ENCODE measurements around the gene CRNKL1.
A peak's percentile ranks its signal among the peaks of the same experiment; 100 is the strongest.

CRNKL1 gene

DNA sequence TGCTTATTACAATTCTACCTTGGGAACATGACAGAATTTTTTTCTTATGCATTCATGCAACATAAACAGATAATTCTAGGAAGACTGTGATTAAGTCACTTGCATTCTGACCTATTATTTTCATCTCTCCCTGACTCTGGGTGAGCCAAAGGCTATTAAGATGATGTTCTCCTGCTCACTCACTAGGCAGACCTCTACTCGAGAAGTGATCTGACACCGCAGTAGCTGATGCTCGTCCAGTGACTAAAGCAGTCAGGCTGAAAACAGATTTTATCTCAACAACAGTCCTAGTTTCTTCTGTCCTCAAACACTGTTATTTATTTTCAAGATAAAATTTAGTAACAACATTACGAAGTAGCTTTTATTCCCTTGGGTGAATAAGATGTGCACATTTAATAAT lies 17.8 kb downstream of the CRNKL1 start:
- Mint-ChIP-seq H3K36me3 (ENCODE audit: low read depth) (peaks cover 90% of the 10 kb centered on the region), H3K9me3 (no peaks in the 10 kb centered on the region), H3K4me1 (ENCODE audit: low read depth) (peaks cover 15% of the 10 kb centered on the region), H3K4me3 (no peak overlapping the region), H3K27ac (no peak overlapping the region), H3K27me3 (no peaks in the 10 kb centered on the region)
- intact Hi-C loops (cut with micrococcal nuclease) = no loop called here

DNA sequence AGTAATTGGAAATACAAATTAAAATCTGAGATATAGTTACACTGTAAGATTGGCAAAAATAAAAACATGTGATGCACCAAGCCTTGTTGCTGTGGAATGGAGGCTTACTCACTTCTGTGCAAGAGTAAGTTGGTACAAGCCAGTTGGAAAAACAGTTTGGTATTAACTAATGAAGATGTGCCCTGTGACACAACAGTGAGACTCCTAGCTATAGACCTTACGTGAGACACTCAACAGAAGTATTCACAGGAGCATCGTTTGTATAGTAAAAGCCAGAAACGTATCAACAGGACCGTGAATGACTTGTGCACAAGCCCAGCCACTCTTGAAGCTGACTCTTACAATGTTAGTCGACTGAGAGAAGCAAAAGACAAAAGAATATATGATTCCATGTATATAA lies 20.5 kb downstream of the CRNKL1 start:
- intact Hi-C loops (cut with micrococcal nuclease) = no loop called here
- Mint-ChIP-seq H3K9me3 (no peaks in the 10 kb centered on the region), H3K27me3 (no peaks in the 10 kb centered on the region), H3K27ac (no peak overlapping the region), H3K4me3 (no peak overlapping the region), H3K36me3 (ENCODE audit: low read depth) (peaks cover 90% of the 10 kb centered on the region), H3K4me1 (ENCODE audit: low read depth) (peaks cover 7% of the 10 kb centered on the region)

DNA sequence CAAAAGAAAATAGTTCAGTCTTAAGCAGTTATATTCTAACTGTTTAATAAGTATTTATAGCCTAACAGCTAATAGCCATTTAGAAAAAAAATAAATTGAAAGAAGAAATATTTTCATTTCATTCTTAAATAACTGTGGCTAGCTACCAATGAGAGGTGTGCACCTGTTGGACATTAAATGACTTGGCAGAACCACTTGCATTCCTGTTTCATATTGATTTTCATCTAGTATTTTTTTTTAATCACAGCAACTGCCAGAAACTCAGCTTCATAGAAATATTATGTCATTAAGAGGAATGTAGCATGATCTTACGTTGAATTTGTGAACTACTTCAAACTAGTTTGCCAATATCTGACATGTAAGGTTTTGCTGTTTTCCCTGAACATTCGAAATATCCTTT lies 25.0 kb downstream of the CRNKL1 start:
- intact Hi-C loops (cut with micrococcal nuclease) = no loop called here
- no peaks in the 10 kb centered on the region for H3K27me3 Mint-ChIP-seq
- H3K4me3 Mint-ChIP-seq = no peak overlapping the region
- H3K36me3 Mint-ChIP-seq (ENCODE audit: low read depth) = peaks cover 91% of the 10 kb centered on the region
- no peak overlapping the region for H3K27ac Mint-ChIP-seq
- H3K4me1 Mint-ChIP-seq (ENCODE audit: low read depth) = peaks cover 11% of the 10 kb centered on the region
- H3K9me3 Mint-ChIP-seq = no peaks in the 10 kb centered on the region

DNA sequence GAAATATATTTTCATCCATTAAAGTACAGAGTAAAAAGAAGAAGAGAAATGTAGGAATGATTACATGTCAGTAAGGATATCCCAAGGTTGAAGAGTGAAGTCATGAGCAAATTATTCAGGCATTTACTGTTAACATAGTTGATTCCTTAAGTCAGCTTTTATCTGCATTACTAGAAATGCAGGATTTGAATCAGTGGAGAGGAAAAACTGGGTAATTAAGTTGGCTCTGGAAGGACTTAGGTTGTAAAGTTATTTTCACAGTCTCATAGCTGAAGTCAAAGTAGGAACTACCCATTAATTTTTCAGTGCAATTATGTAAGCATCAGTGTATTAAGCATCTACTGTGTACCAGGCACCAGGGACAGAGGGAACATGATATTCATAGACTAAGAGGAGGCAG lies 27.3 kb downstream of the CRNKL1 start:
- H3K4me3 Mint-ChIP-seq = no peak overlapping the region
- peaks cover 34% of the 10 kb centered on the region for H3K4me1 Mint-ChIP-seq (ENCODE audit: low read depth)
- H3K27me3 Mint-ChIP-seq = no peaks in the 10 kb centered on the region
- H3K36me3 Mint-ChIP-seq (ENCODE audit: low read depth) = peaks cover 88% of the 10 kb centered on the region
- peak overlapping the region; percentile 28 for H3K27ac Mint-ChIP-seq
- no peaks in the 10 kb centered on the region for H3K9me3 Mint-ChIP-seq
- intact Hi-C loops (cut with micrococcal nuclease) = no loop called here

DNA sequence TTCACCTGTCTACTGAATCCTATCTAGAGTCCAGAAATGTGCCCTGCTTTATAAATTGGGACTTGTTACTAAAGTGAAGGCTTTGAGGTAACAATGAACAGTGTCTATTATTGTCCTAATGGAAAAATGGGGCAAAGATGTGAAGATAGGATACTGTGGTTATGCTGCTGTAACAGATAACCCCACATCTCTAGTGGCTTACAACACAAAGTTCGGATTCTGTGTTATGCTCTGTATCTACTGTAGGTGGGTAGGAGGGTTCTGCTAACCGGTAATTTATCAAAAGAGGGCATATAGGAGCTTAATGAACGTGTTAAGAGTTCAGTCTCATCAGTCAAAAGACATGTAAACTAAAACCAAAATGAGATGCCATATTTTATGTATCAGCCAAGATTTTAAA lies 28.9 kb downstream of the CRNKL1 start:
- H3K9me3 Mint-ChIP-seq = no peaks in the 10 kb centered on the region
- H3K27ac Mint-ChIP-seq = no peak overlapping the region
- H3K36me3 Mint-ChIP-seq (ENCODE audit: low read depth) = peaks cover 83% of the 10 kb centered on the region
- H3K27me3 Mint-ChIP-seq = no peaks in the 10 kb centered on the region
- no peak overlapping the region for H3K4me3 Mint-ChIP-seq
- intact Hi-C loops (cut with micrococcal nuclease) = no loop called here
- peaks cover 46% of the 10 kb centered on the region for H3K4me1 Mint-ChIP-seq (ENCODE audit: low read depth)

DNA sequence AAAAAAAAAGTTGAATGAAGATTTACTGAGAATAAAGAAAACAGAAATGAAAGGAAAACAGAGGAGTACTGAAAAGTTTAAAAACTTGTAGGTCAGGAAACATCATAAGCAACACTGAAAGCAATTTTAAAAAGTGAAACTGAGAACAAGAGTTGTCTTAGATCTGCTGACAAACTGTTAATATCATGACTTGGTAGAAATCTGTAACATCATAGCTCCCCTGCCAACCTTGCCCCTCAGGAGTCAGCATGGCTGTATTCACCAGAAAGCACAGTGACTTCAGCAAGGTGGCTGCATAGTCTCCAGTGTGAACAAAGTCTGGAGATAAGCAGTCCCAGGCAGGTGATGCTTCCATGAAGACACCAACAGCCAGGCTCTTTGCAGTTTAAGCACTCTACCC lies 29.8 kb downstream of the CRNKL1 start:
- H3K4me3 Mint-ChIP-seq = no peak overlapping the region
- H3K36me3 Mint-ChIP-seq (ENCODE audit: low read depth) = peaks cover 83% of the 10 kb centered on the region
- intact Hi-C loops (cut with micrococcal nuclease) = no loop called here
- no peaks in the 10 kb centered on the region for H3K27me3 Mint-ChIP-seq
- peaks cover 55% of the 10 kb centered on the region for H3K4me1 Mint-ChIP-seq (ENCODE audit: low read depth)
- no peaks in the 10 kb centered on the region for H3K9me3 Mint-ChIP-seq
- H3K27ac Mint-ChIP-seq = peak overlapping the region; percentile 13

DNA sequence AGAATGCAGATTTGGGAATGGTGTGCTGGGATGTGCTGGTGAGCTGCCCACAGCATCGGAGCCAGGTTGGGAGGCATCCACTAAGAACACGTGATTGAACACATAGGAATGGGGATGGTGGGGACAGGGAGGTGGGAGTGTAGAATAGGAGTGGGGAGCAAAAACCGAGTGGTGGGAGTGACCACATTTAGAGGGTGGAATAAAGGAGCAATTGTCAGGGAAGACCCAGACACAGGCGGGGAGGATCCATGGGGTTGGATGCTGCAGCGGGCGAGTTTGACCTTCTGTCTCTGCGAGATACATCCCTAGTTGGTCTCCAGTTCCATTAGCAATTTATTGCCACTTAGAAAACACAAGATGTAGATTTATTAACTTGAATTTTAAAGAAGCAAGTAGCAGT lies 30.4 kb downstream of the CRNKL1 start:
- H3K27ac Mint-ChIP-seq = peak overlapping the region; percentile 4
- no peaks in the 10 kb centered on the region for H3K9me3 Mint-ChIP-seq
- H3K27me3 Mint-ChIP-seq = no peaks in the 10 kb centered on the region
- no peak overlapping the region for H3K4me3 Mint-ChIP-seq
- H3K36me3 Mint-ChIP-seq (ENCODE audit: low read depth) = peaks cover 78% of the 10 kb centered on the region
- intact Hi-C loops (cut with micrococcal nuclease) = no loop called here
- H3K4me1 Mint-ChIP-seq (ENCODE audit: low read depth) = peaks cover 59% of the 10 kb centered on the region

DNA sequence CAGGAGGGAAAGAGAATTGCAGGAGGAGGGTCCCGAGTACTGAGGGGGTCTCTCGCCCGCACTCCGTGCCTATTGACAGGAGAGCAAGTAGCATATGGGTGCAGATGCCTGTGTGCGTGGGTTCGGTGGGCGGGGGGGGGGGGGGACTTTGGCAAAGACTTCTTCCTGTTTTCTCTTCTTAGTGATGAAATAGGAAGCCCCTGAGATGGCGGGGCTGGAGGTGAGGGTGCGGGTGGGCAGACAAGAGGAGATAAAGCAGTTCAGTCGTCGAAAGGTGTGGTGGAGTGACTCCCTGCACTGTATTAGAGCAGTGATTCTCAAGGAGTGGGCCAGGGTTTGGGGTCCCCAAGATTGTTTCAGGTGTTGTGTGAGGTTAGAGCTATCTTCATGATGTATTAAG lies 31.4 kb downstream of the CRNKL1 start:
- no peaks in the 10 kb centered on the region for H3K9me3 Mint-ChIP-seq
- intact Hi-C loops (cut with micrococcal nuclease) = no loop called here
- peak overlapping the region; percentile 31 for H3K27ac Mint-ChIP-seq
- H3K4me3 Mint-ChIP-seq = no peak overlapping the region
- peaks cover 69% of the 10 kb centered on the region for H3K36me3 Mint-ChIP-seq (ENCODE audit: low read depth)
- H3K4me1 Mint-ChIP-seq (ENCODE audit: low read depth) = peaks cover 61% of the 10 kb centered on the region
- H3K27me3 Mint-ChIP-seq = no peaks in the 10 kb centered on the region

DNA sequence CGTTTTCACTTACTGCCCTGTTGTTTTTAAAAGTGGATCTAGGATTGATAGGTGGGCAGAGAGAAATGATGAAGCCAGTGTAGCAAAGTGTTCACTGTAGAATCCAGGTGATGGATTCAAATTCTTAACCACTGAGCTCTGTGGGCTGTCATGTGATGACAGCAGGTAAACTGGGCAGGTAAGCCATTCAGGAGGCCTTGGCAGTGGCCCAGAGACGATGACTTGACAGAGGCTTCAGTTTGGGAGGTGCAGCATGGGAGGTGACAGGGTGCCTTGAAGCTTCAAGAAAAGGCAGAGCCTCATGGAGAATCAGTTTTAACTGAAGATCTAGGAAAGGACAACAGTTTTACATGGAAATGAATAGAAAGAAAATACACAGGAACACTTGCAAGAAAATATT lies 33.1 kb downstream of the CRNKL1 start:
- Mint-ChIP-seq H3K36me3 (ENCODE audit: low read depth) (peaks cover 56% of the 10 kb centered on the region), H3K27me3 (no peaks in the 10 kb centered on the region), H3K27ac (peak overlapping the region; percentile 86), H3K4me1 (ENCODE audit: low read depth) (peaks cover 59% of the 10 kb centered on the region), H3K9me3 (no peaks in the 10 kb centered on the region), H3K4me3 (peak overlapping the region; percentile 32)
- intact Hi-C loops (cut with micrococcal nuclease) = no loop called here

DNA sequence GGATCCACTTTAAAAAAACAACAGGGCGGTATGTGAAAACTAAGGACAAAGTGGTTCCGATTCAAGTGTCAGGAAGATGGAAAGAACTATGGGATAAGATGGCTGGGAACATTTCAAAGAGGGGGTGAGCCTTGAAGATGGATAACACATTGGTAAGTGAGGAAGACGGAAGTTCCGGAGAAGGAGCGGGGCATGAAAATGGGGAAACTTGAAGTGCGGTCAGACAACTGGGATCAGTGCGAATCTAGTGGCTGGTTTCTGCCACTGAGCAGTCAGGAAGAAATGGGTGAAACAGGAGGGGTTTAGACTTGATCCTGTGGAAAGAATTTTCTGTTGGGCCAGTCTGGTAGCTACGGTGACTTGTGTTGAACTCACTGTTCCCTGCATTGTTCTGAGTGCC lies 33.9 kb downstream of the CRNKL1 start:
- Mint-ChIP-seq H3K36me3 (ENCODE audit: low read depth) (peaks cover 48% of the 10 kb centered on the region), H3K4me1 (ENCODE audit: low read depth) (peaks cover 59% of the 10 kb centered on the region), H3K27ac (peak overlapping the region; percentile 86), H3K4me3 (peak overlapping the region; percentile 95), H3K9me3 (no peaks in the 10 kb centered on the region), H3K27me3 (no peaks in the 10 kb centered on the region)
- intact Hi-C loops (cut with micrococcal nuclease) = no loop called here

DNA sequence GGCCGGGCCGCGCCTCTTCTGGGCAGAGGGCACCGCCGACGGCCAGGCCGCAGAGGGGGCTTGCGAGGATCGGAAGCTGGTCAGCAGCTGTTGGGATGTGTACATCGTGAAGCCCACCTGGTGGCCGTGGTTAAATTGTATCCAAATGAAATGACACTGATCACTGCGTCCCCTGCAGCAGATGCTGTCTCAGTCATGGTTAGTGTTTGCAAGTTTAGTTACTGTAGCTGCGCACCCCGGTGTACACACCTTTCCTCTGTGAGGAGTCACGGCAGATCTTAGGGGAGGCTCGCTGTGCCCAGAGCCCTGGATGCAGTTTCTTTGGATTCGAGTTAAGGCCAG lies 34.5 kb downstream of the CRNKL1 start:
- no peaks in the 10 kb centered on the region for H3K27me3 Mint-ChIP-seq
- peak overlapping the region; percentile 95 for H3K4me3 Mint-ChIP-seq
- no peaks in the 10 kb centered on the region for H3K9me3 Mint-ChIP-seq
- intact Hi-C loops (cut with micrococcal nuclease) = loop anchor here (1.0 kb wide), 1 partner anchor 34 kb away; the partner anchor contains the start of genes CFAP61 and CRNKL1
- H3K4me1 Mint-ChIP-seq (ENCODE audit: low read depth) = peaks cover 59% of the 10 kb centered on the region
- H3K27ac Mint-ChIP-seq = peak overlapping the region; percentile 86
- peaks cover 43% of the 10 kb centered on the region for H3K36me3 Mint-ChIP-seq (ENCODE audit: low read depth)

DNA sequence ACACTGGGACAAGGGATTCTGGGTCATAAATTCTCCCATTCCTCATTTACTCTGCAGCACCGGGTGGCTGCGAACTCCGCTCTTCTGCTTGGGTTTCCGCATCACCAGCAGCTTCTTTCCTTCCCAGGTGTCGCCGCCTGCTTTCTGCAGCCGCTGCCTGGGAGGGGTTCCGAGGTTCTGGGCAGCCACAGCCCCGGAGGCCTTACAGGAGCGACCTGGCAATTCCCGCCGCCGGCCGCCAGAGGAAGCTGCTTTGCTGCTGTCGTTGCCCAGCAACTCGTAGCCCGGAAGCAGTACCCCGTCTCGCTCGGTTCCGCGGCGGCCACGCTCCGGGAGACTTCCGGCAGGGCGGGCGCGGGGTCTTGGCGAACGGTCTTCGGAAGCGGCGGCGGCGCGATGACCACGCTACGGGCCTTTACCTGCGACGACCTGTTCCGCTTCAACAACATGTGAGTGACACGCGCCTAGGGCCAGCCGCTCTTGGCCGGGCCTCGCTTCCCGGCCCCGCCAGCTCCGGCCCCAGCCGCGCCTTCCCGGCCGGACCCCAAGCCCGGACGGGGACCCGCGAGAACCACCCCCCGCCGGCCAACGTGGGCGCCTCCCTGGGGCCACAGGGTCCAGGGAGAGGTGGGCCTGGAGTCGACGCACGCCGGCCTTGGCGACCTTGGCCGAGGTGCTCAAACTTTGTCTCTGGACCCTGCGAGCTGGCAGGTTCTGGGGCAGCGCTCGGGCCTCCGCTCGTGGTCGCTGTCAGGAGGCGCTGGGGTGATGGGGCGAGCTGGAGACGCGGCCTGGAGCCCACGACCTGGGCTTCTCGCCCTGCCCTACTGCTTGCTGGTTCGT lies 35.0 kb downstream of the CRNKL1 start, which contains the start of gene NAA20:
TSS of gene NAA20 (plus strand) at position 362 of the 843 bp plus-strand sequence. CDS start at position 397, 35 bp downstream.
- Mint-ChIP-seq H3K9me3 (no peaks in the 10 kb centered on the region), H3K4me1 (ENCODE audit: low read depth) (peaks cover 59% of the 10 kb centered on the region), H3K27ac (peak within 1 kb of the TSS; percentile 86), H3K4me3 (peak within 1 kb of the TSS; percentile 95), H3K36me3 (ENCODE audit: low read depth) (peaks cover 41% of the 10 kb centered on the region), H3K27me3 (no peaks in the 10 kb centered on the region)
- intact Hi-C loops (cut with micrococcal nuclease) = loop anchor here (1.0 kb wide), 1 partner anchor 35 kb away; the partner anchor contains the start of genes CFAP61 and CRNKL1

DNA sequence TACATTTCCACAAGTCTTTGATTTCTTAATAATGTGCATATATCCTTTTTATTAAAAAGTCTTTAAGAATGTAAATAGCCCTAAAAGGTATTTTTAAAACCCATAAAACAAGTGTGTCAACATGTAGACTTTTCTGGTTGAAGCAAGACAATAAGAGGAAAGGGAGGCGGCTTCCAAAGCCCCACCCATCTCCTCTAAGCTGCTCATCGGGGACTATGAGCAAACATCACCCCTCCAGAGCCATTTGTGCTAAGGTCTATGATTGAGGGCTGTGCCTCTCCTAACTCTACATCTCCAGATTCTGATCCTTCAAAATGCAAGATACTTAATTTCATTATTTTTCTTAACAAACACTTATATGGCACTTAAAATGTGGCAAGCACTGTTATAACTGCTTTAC lies 37.6 kb downstream of the CRNKL1 start:
- H3K27me3 Mint-ChIP-seq = no peaks in the 10 kb centered on the region

DNA sequence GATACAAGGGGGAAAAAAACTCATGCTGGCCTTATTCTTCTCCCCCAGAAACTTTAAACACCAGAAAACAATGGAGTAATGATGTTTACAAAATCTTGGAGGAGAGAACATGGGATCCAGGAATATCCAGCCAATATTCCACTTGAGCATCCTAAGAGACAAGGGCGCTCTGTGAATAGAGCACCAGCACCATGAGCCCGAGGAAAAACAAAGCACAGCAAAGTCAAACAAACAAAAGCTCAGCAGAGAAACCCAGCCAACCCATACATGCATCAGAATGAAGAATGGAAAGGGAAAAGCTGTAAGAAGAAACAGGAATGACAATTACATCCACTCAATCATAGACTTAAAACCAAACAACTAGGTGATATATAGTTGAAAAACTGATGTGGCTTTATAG lies 39.7 kb downstream of the CRNKL1 start:
- intact Hi-C loops (cut with micrococcal nuclease) = no loop called here
- no peaks in the 10 kb centered on the region for H3K27me3 Mint-ChIP-seq
- peak overlapping the region; percentile 12 for H3K27ac Mint-ChIP-seq
- H3K9me3 Mint-ChIP-seq = no peaks in the 10 kb centered on the region
- H3K4me1 Mint-ChIP-seq (ENCODE audit: low read depth) = peaks cover 51% of the 10 kb centered on the region
- H3K36me3 Mint-ChIP-seq (ENCODE audit: low read depth) = peaks cover 2% of the 10 kb centered on the region
- no peak overlapping the region for H3K4me3 Mint-ChIP-seq

More for the DNA sequence above, 37.6 kb downstream of the CRNKL1 start:
- H3K4me1 Mint-ChIP-seq (ENCODE audit: low read depth) = peaks cover 51% of the 10 kb centered on the region
- intact Hi-C loops (cut with micrococcal nuclease) = no loop called here
- no peak overlapping the region for H3K27ac Mint-ChIP-seq
- no peak overlapping the region for H3K4me3 Mint-ChIP-seq
- H3K9me3 Mint-ChIP-seq = no peaks in the 10 kb centered on the region
- peaks cover 21% of the 10 kb centered on the region for H3K36me3 Mint-ChIP-seq (ENCODE audit: low read depth)

All from dendritic cell treated with granulocyte-macrophage colony-stimulating factor and Interleukin-4, amounts not matched to agents 40 ng/mL and 50 ng/mL, for 4 days (primary cell).